ENCODE measurements around the gene PRM2.

PRM2 gene

GRCh38 chr16:11272484-11272883, 3.8 kb downstream of the PRM2 start:
- Histone ChIP-seq H3K4me1 (ENCODE audit: control insufficient read depth, insufficient read depth, low read length) (peaks cover 5% of the 10 kb centered on the region), H3K4me3 (ENCODE audit: low read depth, low read length) (no peak overlapping the region), H3K36me3 (ENCODE audit: control insufficient read depth in 2 of 2, insufficient read depth in 1 of 2, low read length in 2 of 2) (no peaks in the 10 kb centered on the region), H3K9me3 (ENCODE audit: control insufficient read depth, insufficient read depth, low read depth, low read length) (no peaks in the 10 kb centered on the region), H3K27ac (ENCODE audit: extremely low read depth, low read depth, low read length) (no peak overlapping the region)
- TF ChIP-seq ZFP37 (tag by site-specific recombination; IDR thresholded peaks at IDR 0.05) = no peak
- TF ChIP-seq ZNF214 (tag by site-specific recombination; IDR thresholded peaks at IDR 0.05; ENCODE audit: borderline replicate concordance) = no peak
- TF ChIP-seq SCRT1 (tag by site-specific recombination; IDR thresholded peaks at IDR 0.05; ENCODE audit: borderline replicate concordance) = no peak
- TF ChIP-seq ZBTB49 (tag by site-specific recombination; IDR thresholded peaks at IDR 0.05; ENCODE audit: low read depth) = no peak
- TF ChIP-seq GFI1B (tag by site-specific recombination; IDR thresholded peaks at IDR 0.05) = no peak
- no peak for TF ChIP-seq RBAK (tag by site-specific recombination; IDR thresholded peaks at IDR 0.05)
- no peak for TF ChIP-seq ZBTB11 (tag by site-specific recombination; conservative IDR thresholded peaks at IDR 0.05; ENCODE audit: low read depth)
- TF ChIP-seq ZNF701 (tag by site-specific recombination; IDR thresholded peaks at IDR 0.05) = no peak
- TF ChIP-seq ZNF639 (tag by site-specific recombination; IDR thresholded peaks at IDR 0.05) = no peak
- no peak for TF ChIP-seq YY1 (tag by site-specific recombination; IDR thresholded peaks at IDR 0.05)
- TF ChIP-seq FEZF1 (tag by site-specific recombination; IDR thresholded peaks at IDR 0.05) = no peak
- TF ChIP-seq YY2 (tag by site-specific recombination; IDR thresholded peaks at IDR 0.05) = no peak
- TF ChIP-seq GLI2 (tag by site-specific recombination; IDR thresholded peaks at IDR 0.05; ENCODE audit: borderline replicate concordance, low read depth) = no peak
- no peak for TF ChIP-seq ZNF221 (tag by site-specific recombination; IDR thresholded peaks at IDR 0.05; ENCODE audit: borderline replicate concordance)
- TF ChIP-seq ZNF560 (tag by site-specific recombination; IDR thresholded peaks at IDR 0.05; ENCODE audit: borderline replicate concordance) = no peak
- no peak for TF ChIP-seq ZFP69B (tag by site-specific recombination; IDR thresholded peaks at IDR 0.05)
- no peak for TF ChIP-seq ZNF239 (tag by site-specific recombination; IDR thresholded peaks at IDR 0.05)
- TF ChIP-seq ZNF341 (tag by site-specific recombination; IDR thresholded peaks at IDR 0.05; ENCODE audit: low read depth) = no peak
- TF ChIP-seq MZF1 (tag by site-specific recombination; IDR thresholded peaks at IDR 0.05; ENCODE audit: borderline replicate concordance) = no peak
- POLR2A ChIA-PET = no interaction called here
- CTCF ChIA-PET = interaction anchor here (0.6 to 1.3 kb wide), 2 partner anchors 15 to 76 kb away, joined by 5 to 9 read pairs; no protein-coding TSS in a partner anchor

GRCh38 chr16:11271610-11272009, 4.7 kb downstream of the PRM2 start:
- no peaks in the 10 kb centered on the region for H3K36me3 ChIP-seq (ENCODE audit: control insufficient read depth in 2 of 2, insufficient read depth in 1 of 2, low read length in 2 of 2)
- H3K4me1 ChIP-seq (ENCODE audit: control insufficient read depth, insufficient read depth, low read length) = peaks cover 5% of the 10 kb centered on the region
- ChIA-PET CTCF (interaction anchor here (0.6 kb wide), 1 partner anchor 133 kb away, joined by 3 read pairs; no protein-coding TSS in a partner anchor), POLR2A (no interaction called here)
- no peak overlapping the region for H3K27ac ChIP-seq (ENCODE audit: extremely low read depth, low read depth, low read length)
- H3K4me3 ChIP-seq (ENCODE audit: low read depth, low read length) = no peak overlapping the region
- H3K9me3 ChIP-seq (ENCODE audit: control insufficient read depth, insufficient read depth, low read depth, low read length) = no peaks in the 10 kb centered on the region
- TF ChIP-seq GFI1B (tag by site-specific recombination; IDR thresholded peaks at IDR 0.05) (no peak), ZNF544 (tag by site-specific recombination; IDR thresholded peaks at IDR 0.05) (no peak), ZFP41 (tag by site-specific recombination; IDR thresholded peaks at IDR 0.05; ENCODE audit: borderline replicate concordance) (no peak), ZNF223 (tag by site-specific recombination; IDR thresholded peaks at IDR 0.05) (no peak), ZNF677 (tag by site-specific recombination; IDR thresholded peaks at IDR 0.05) (no peak), PRDM2 (tag by site-specific recombination; IDR thresholded peaks at IDR 0.05; ENCODE audit: borderline replicate concordance) (no peak)

Data from HEK293 (cell line).